Stimulated activated naive CD8-positive, alpha-beta T cell treated with anti-CD3 and anti-CD28 coated beads, Interleukin-15, Interleukin-2, amounts not matched to agents 100 U/mL and 50 U/mL, for 24 hours (primary cell): Measurements from ENCODE around the gene FLNB.
"Not testable (repeated sequence)": the region's sequence is repeated elsewhere in the genome, so short reads cannot be mapped to it uniquely, and the experiment has no call there.

Experiments
- ATAC-seq: fragments of 150-1000 bp; cut with Tn5 transposase; one replicate; pipeline ENCODE4 v1.10.0; 2021
- DNase-seq: peaks from one replicate; pipeline ENCODE4 v3.0.0; 2021

Gene FLNB

GRCh38 chr3:57980416-57980815 is 27.8 kb upstream of the FLNB start:
- DNase-seq: no peak
- ATAC-seq: no peak

DNA sequence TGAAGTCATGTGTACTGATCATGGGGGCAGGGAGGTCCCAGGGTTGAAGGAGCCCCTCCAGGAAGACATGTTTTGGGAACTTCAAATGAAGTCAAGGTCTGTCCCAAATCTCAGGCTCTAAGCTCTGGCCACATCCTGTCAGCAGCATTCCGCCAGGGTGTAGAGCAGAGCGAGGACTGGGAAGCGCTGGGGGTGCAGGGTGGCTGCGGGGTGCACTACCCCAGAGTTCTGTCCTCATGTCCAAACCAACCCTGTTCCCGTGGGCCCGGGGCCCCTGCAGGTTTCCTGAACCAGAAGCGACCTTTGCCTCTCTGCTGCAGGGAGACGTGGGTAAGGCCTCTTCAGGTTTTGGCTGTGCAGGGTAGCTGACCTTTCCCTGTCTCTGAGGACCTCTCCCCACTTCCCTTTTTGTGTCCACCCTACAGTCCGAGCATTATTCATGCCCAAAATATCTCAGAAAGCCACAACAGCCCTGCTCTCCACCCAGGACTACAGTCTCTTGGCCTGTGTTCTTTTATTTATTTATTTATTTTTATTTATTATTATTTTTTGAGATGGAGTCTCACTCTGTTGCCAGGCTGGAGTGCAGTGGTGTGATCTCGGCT is 26.6 kb upstream of the FLNB start:
- no peak for ATAC-seq
- DNase-seq: no peak

DNA sequence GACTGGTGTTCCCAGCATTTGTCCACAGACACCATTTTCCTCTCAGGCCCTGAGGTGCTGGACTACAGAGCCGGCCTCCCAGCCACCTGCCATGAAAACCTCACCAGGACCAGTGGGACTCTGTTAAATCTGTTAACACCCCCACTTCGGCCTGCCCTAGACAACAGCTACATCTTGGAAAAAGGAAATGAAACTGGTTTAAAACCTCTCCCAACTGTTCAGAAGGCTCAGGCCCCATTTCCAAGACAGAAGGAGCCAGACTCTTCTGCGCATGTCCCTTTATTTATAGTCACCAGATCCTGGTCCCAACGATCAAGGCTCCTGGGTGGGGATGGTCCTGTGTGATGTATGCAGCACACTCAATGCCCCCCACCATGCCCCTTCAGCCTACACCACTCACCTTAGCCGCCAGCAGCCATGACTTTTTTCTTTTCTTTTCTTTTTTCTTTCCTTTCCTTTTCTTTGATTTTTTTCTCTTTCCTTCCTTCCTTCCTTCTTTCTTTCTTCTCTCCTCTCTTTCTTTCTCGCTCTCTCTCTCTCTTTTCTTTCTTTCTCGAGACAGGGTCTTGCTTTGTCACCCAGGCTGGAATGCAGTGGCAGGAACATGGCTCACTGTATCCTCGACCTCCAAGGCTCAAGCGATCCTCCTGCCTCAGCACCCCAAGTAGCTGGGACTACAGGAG is 25.5 kb upstream of the FLNB start:
- ATAC-seq: no peak
- no peak for DNase-seq

- ATAC-seq (peak; percentile 96), DNase-seq (peak; percentile 56)
Observed at GRCh38 chr3:57983734-57984518, 24.3 kb upstream of the FLNB start.

DNA sequence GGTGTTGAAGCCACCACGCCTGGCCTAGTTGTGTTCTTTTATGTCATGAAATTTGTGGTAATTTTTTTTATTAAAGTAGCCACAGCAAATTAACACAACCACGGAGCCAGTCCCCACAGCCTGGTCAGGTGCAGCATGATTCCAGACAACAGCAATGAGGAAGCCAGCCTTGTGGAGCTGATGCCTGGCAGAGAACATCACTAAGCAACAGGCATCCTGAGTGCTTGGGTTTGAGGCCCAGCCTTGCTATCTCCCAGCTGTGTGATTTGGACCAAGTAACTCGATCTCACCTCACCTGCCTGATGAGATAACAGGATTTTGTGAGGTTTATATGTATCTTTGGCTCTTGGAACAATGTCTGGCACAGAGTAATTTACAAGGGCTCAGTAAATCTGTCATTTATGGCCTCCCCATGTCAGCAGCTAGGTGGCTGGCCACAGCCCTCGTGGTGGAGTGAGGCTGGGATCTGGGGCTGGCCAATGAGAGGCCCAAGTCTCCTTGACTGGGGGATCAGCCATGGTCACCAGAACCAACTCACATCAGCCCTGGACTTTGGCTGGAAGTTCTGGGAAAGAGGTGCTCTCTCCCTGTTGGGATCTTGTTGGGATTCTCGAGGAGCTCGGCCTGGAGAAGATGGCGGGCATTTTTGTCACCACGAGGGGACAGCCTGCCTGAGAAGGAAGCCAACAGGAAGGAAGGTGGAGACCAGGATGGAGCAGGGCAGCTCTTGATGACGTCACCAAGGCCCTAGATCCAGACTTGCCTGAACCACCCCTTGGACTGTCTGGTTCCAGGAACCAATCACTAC is 22.8 kb upstream of the FLNB start:
- DNase-seq (no peak), ATAC-seq (no peak)

- no peak for ATAC-seq
- no peak for DNase-seq
Observed at GRCh38 chr3:57985984-57986246, 22.3 kb upstream of the FLNB start.

DNA sequence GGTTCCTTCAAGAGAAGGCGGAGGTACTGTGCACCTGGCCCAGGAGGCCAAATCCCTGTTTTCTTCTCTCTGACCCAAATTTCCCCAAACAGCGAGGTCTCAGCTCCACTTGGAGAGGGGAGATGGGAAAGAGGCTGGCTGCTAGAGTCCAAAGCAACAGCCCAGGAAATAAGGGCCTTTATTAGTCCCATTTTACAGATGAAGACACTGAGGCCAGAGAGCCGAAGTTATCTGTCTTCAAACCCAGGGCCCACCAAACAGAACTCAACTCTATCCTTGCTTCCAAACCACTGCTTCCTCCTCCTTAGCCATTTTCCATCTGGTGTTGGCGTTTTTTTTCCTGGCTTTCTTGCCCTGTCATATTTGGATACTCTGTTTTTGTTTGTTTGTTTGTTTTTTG is 22.0 kb upstream of the FLNB start:
- no peak for DNase-seq
- no peak for ATAC-seq

DNA sequence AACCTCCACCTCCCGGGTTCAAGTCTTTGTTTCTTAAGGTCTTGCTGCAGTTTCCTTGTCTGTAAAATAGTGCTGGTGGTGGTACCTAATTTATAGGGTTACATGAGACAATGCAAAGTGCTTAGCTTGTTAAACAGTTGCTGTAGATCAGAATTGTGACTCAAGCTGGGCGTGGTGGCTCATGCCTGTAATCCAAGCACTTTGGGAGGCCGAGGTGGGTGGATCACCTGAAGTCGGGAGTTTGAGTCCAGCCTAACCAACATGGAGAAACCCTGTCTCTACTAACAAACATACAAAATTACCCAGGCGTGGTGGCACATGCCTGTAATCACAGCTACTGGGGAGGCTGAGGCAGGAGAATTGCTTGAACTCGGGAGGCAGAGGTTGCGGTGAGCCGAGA is 19.0 kb upstream of the FLNB start:
- not testable (repeated sequence) for ATAC-seq, DNase-seq

DNA sequence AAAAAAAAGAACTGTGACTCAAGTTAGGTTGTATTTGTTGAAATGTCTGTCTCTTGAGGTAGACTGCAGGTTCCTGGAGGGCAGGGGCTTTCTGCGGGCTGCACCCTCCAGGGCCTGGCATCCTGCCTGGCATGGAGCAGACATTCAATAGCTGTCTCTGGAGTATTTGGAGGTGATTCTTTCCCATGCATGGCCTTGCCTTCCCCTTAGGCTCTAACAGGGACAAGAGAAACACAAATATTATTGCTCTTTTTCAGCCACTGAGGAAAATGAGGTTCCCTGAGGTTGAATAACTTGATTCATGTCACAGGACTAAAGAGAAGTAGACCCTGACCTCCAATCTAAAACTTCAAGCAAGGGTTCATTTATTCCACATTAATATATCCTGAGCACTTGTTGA is 18.6 kb upstream of the FLNB start:
- ATAC-seq (no peak), DNase-seq (no peak)

DNA sequence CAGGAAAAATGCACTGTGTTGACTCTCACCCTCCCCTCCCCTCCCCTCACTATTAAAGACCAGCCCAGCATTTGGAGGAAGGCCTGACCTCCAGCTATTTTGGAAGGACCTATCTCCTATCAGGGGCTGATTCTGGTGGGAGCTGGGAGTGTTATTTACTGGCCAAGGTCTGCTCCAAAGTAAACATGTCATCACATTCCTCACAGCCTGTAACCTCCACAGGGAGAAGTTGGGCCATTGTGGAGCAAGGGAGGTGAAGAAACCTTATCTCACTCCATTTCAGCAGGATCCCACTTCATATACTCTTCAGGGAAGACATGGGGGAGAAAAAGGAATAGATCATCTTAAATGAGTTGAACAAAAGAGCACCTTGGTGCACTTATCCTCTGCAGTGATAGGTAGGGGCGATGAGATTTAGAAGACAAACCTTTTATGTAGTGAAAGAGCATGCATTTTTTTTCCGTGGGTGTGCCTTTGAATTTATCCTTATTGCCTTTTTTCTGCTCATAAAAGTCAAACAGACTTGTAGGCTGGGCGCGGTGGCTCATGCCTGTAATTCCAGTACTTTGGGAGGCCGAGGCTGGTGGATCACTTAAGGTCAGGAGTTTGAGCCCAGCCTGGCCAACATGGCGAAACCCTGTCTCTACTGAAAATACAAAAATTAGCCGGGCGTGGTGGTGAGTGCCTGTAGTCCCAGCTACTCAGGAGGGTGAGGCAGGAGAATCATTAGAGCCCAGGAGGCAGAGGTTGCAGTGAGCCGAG is 15.6 kb upstream of the FLNB start:
- ATAC-seq: no peak
- DNase-seq: no peak

DNA sequence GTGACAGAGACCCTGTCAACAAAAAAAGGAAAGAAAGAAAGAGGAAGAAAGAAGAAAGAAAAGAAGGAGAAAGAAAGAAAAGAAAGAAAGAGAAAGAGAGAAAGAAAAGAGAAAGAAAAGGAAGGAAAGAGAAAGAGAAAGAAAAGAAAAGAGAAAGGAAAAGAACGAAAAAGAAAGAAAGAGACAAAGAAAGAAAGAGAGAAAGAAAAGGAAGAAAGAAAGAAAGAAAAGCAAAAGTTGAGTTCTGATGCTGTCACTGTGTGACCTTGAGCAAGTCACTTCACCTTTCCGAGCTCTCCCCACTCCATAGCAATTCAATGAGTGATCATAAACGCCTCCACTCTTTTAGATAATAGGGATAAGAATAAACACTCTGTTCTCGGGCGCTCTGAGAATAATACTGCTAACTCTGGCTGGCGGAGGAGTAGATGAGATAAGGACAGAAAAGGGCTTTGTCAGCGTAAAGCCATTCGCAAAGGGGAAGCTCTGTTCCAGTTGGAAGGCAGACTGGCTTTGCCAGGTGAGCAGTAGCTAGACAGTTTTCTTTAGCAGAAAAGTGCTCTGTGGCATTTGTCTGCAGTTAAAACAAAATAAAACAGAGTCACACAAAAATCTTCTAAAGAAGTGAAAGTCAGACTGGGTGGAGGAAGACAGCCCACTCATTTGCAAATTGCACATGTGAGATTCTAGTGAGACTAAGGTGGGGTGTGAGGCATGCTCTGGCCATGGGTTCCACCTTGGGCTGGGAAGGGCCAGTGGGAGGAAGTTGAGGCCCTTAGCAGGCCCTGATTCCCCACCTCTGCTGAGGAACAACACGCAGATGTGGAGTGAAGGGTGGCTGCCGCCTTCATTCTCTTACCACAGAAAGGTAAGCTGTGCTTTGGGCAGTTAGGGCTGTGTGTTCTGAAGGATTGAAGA is 9.6 kb upstream of the FLNB start:
- peak; percentile 48 for ATAC-seq

DNA sequence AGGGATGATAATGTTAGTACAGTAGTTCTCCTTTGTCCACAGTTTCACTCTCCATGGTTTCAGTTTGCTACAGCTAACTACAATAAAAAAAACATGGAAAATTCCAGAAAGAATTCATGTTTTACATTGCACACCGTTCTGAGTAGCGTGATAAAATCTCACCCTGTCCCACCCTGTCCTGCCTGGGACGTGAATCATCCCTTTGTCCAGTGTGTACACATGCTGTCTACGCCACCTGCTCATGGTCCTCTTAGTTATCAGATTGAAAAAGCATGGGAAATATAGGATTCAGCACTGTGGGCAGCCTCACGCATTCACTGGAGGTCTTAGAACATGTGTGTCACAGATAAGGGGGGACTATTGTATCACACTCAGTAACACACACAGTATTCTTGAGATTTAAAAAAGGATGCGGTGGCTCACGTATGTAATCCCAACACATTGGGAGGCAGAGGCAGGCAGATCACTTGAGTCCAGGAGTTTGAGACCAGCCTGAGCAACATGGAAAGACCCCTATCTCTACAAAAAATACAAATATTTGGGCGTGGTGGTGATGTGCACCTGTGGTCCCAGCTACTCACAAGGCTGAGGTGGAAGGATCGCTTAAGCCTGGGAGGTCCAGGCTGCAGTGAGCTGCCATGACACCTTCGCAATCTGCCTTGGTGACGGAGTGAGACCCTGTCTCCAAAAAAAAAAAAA is 8.7 kb upstream of the FLNB start:
- DNase-seq: no peak

More for the DNA sequence above, 9.6 kb upstream of the FLNB start:
- DNase-seq: no peak

GRCh38 chr3:58000306-58001085 is 7.7 kb upstream of the FLNB start:
- ATAC-seq: no peak
- no peak for DNase-seq

More for the DNA sequence above, 8.7 kb upstream of the FLNB start:
- ATAC-seq: no peak

DNA sequence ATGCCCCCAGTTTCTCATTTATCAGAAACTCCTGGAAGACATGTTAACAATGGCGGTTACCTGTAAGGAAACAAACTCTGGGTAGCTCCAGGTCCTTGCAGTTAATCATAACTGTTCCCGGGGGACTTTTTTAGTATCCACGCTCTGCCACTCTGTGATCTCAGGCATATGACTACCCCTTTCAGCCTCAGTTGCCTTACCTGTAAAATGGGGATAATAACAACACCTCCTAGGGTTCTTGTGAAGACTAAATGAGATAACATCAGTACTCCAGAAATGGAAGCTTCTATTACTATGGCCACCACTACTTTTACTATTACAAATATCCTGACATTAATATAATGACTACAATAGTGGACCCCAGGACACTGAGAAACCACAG is 7.1 kb upstream of the FLNB start:
- ATAC-seq (no peak), DNase-seq (no peak)

DNA sequence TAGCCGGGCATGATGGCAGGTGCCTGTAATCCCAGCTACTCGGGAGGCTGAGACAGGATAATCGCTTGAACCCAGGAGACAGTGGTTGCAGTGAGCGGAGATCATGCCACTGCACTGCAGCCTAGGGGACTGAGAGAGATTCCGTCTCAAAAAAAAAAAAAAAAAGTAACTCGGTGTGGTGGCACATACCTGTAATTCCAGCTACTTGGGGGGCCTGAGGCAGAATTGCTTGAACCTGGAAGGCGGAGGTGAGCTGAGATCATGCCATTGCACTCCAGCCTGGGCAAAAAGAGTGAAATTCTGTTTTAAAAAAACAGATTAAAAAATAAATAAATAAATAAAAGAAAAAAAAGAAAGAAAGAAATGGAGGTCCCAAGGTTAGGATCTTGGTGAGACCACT is 6.2 kb upstream of the FLNB start:
- DNase-seq (no peak), ATAC-seq (no peak)

DNA sequence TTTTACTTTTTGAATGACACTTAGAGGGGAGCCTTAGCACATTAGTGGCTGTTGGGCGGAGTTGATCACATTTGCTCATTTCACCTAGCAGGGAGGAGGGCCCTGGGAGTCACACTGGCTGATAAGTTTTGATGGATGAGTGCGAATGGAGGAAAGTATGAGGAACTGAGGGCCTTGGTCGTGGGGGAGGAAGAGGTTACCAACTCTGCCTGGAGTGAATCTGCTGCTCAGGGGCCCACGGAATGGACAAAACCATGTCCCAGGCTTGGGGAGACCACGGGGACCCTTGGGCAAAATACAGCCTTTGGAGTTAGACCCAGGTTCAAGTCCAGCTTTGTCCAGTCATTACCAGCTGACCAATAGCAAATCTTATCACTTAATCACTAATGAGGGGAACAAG is 5.1 kb upstream of the FLNB start:
- ATAC-seq (no peak), DNase-seq (no peak)

GRCh38 chr3:58004973-58005372 is 3.2 kb upstream of the FLNB start:
- no peak for DNase-seq
- no peak for ATAC-seq

DNA sequence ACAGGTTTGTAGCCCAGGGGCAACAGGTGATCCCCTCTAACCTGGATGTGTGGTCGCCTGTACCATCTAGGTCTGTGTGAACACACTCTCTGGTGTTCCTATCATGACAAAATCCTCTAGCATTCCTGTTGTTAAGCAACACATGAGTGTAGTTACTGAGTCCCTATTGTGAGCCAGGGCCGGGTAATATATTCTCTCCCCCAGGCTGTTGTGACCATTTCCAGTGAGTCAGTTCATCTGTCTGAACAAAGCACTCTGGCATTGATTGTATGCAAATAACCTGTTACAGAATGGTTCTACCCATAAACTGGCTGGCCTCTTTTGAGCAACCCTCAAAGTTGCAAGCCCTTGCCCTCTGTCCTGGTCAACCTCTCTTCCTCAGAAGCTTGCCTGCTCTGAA is 2.6 kb upstream of the FLNB start:
- DNase-seq (no peak), ATAC-seq (no peak)

- DNase-seq (no peak), ATAC-seq (no peak)
Observed at GRCh38 chr3:58006661-58007060, 1.6 kb upstream of the FLNB start.
